GM12878 (cell line): ENCODE results near the gene PLVAP. TPM values are rescaled to one million over a fixed set of nuclear protein-coding genes. Genes with fewer than 3 reads are reported as not detected.

Experiments
- ATAC-seq: fragments of 200-7000 bp; cut with Tn5 transposase; 3 replicates; pipeline ENCODE4 v1.9.1; 2020; ENCODE audit warnings: mild to moderate bottlenecking, moderate library complexity
- BruUV-seq: library from RNA; stranded (reverse); fragments of 400-500 nt; replicated peaks from 2 replicates; lab custom pipeline; 2021; lab: Mats Ljungman, UMichigan
- CTCF ChIA-PET: fragments of 300-600 bp; sonication (Branson Sonifier 250); formaldehyde crosslinking; extraction: SDS; loops from one replicate; lab custom pipeline; 2021; ENCODE audit warnings: inconsistent platforms; lab: Yijun Ruan, JAX
- POLR2A ChIA-PET: fragments of 350-600 bp; formaldehyde crosslinking; extraction: SDS; loops from one replicate; lab custom pipeline; 2021; ENCODE audit warnings: inconsistent platforms; lab: Charles Lee
- RAD21 ChIA-PET: fragments of 300-600 bp; sonication (Branson Sonifier 250); formaldehyde crosslinking; loops from one replicate; lab custom pipeline; 2023; ENCODE audit warnings: antibody characterized with exemption; ENCODE audit not compliant: unreplicated experiment; lab: Charles Lee
- SMC1A ChIA-PET: fragments of 300-600 bp; sonication (Branson Sonifier 250); formaldehyde crosslinking; loops from one replicate; lab custom pipeline; 2023; ENCODE audit not compliant: unreplicated experiment, uncharacterized antibody; lab: Charles Lee
- DNase-seq: peaks from one replicate; pipeline ENCODE4 v3.0.0-alpha.2; 2011; ENCODE audit warnings: low read depth, low spot score
- FAIRE-seq: peaks from 3 replicates; lab custom pipeline; 2011; peaks lifted over from hg19 to GRCh38; lab: Jason Lieb, UNC
- H2AFZ ChIP-seq: 2 replicates; pipeline ENCODE4 v1.6.0; 2011; ENCODE audit warnings: low read depth, low read length, control low read depth; ENCODE audit not compliant: control insufficient read depth
- H3K27ac ChIP-seq: 2 replicates; pipeline ENCODE4 v1.5.1; 2011; ENCODE audit warnings: control low read depth; ENCODE audit not compliant: control insufficient read depth, insufficient read depth
- H3K27me3 ChIP-seq, 2 experiments: replicated peaks in 1 of 2; 2 replicates each; pipeline versions ENCODE4 v1.6.0 to v1.6.1; 2011; ENCODE audit warnings: low read length in 1 of 2; ENCODE audit not compliant: control insufficient read depth in 2 of 2, insufficient read depth in 2 of 2
- H3K36me3 ChIP-seq, 2 experiments: 2 replicates each; pipeline ENCODE4 v1.5.1; 2011; ENCODE audit warnings: low read length in 1 of 2; ENCODE audit not compliant: control insufficient read depth in 2 of 2, insufficient read depth in 2 of 2
- H3K4me1 ChIP-seq: 2 replicates; pipeline ENCODE4 v1.6.1; 2011; ENCODE audit warnings: mild to moderate bottlenecking, low read length, moderate library complexity, mixed read lengths; ENCODE audit not compliant: control insufficient read depth, insufficient read depth
- H3K4me2 ChIP-seq: 2 replicates; pipeline ENCODE4 v1.6.0; 2011; ENCODE audit warnings: control low read depth; ENCODE audit not compliant: control insufficient read depth, insufficient read depth
- H3K4me3 ChIP-seq: fragments of 200-600 bp; sonication (generic); 2 replicates; pipeline ENCODE4 v1.5.1; 2016
- H3K79me2 ChIP-seq: 2 replicates; pipeline ENCODE4 v1.6.0; 2011; ENCODE audit warnings: low read length; ENCODE audit not compliant: control insufficient read depth, insufficient read depth
- H3K9ac ChIP-seq: 2 replicates; pipeline ENCODE4 v1.8.0; 2011; ENCODE audit warnings: low read length, control low read depth, mixed read lengths; ENCODE audit not compliant: control insufficient read depth, insufficient read depth
- H3K9me3 ChIP-seq: replicated peaks from 3 replicates; pipeline ENCODE4 v1.5.1; 2011; ENCODE audit warnings: mild to moderate bottlenecking, low read length; ENCODE audit not compliant: control insufficient read depth, insufficient read depth
- H4K20me1 ChIP-seq: 2 replicates; pipeline ENCODE4 v1.6.0; 2011; ENCODE audit not compliant: control insufficient read depth, insufficient read depth
- SUZ12 ChIP-seq: fragments of 200-600 bp; sonication (generic); IDR thresholded peaks from one replicate; pipeline ENCODE4 v1.6.1; 2018; ENCODE audit warnings: antibody characterized with exemption, mild to moderate bottlenecking; ENCODE audit not compliant: unreplicated experiment
- TCF3 ChIP-seq: IDR thresholded peaks from 2 replicates; pipeline ENCODE4 v1.6.1; 2012; ENCODE audit warnings: low read depth, mild to moderate bottlenecking, low read length, borderline replicate concordance; ENCODE audit not compliant: insufficient read depth
- ZNF384 ChIP-seq: IDR thresholded peaks from 2 replicates; pipeline ENCODE4 v1.6.1; 2012; ENCODE audit warnings: low read depth, mild to moderate bottlenecking, low read length, improper control_type of control experiment, borderline replicate concordance
- WGBS: methylation state at CpG from one replicate; pipeline ENCODE4 v1.1.6; 2016; ENCODE audit warnings: low lambda C conversion rate; ENCODE audit not compliant: insufficient replicate concordance, insufficient coverage; ENCODE audit errors: missing lambda C conversion rate; 5-methylcytosine and 5-hydroxymethylcytosine counted together
- in situ Hi-C: fragments of 300-500 bp; cut with MboI; formaldehyde crosslinking; loops from 9 replicates; pipeline ENCODE4 v1.14.3; 2018; ENCODE audit warnings: mixed read lengths
- intact Hi-C: fragments of 100-400 bp; cut with micrococcal nuclease; formaldehyde crosslinking; loops from one replicate; pipeline ENCODE4 v1.14.2; 2022; ENCODE audit not compliant: unreplicated experiment
- polyA plus RNA-seq, 11 experiments: library from polyadenylated mRNA; depleted of rRNA in 4 of 11; unstranded in 6 of 11; stranded (reverse) in 5 of 11; fragments of >200 nt; fragmentation: Nextera tagmentation in 4 of 11; fragmentation: Illumina TruSeq in 1 of 11; extraction: Ambion mirVana in 4 of 11; extraction: Trizol in 1 of 11; gene quantifications; 1 replicate in 1 of 11; 2 replicates in 10 of 11; pipeline versions ENCODE4 v1.2.1 to v1.2.3, GENCODE V29; 2011 to 2016; ENCODE audit warnings: inconsistent platforms in 2 of 11, missing spikeins in 2 of 11, low read depth in 1 of 11
- total RNA-seq, 4 experiments: library from RNA; depleted of rRNA in 3 of 4; stranded (reverse); fragments of >200 nt in 3 of 4; fragmentation: Illumina TruSeq in 1 of 4; extraction: Trizol in 1 of 4; gene quantifications; 2 replicates each; pipeline versions ENCODE4 v1.2.1 to v1.2.3, GENCODE V29; 2013 to 2021
- TF ChIP-seq, protein P1 (sequence below): fragments of 450-650 bp; IDR thresholded peaks from 2 replicates; pipeline ENCODE4 v1.6.1; 2016; ENCODE audit warnings: mild to moderate bottlenecking
- TF ChIP-seq, protein P2 (sequence below): fragments of 450-650 bp; IDR thresholded peaks from 2 replicates; pipeline ENCODE4 v1.6.1; 2014; ENCODE audit warnings: mild to moderate bottlenecking

Gene PLVAP
- total and polyA plus RNA-seq, 10 of the 15 experiments (the other 5 are each of a cell fraction or from before 2014, with no cell fraction given) = 0.03 to 0.54 (median 0.06) TPM; not detected in 4

DNA sequence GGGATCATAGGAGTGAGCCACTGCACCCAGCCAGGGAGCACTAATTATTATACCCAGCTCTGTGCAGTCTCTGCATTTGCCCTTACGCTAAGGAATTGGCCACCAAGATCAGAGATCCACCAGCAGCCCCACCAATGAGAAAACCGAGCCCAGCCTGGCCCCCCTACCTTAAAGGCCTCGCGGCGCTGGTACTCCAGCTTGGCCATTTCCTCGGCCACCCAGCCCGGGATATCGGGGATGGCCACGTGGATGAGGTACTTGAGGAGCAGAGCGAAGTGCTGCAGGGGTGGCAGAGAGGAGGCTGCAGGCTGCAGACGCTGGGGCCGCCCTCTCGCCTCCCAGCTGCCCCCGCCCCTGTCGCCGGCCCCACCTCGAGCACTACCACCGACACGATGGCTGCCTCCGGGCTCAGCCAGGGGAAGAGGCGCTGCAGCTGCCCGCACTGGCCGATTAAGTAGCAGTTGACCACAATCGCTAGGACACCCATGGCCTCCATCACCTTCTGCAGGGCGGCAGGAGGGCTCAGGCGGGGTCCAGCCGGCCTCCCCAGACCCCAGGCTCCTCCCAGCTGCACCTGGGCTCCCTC lies 50.0 kb downstream of the PLVAP start:
- H3K9ac ChIP-seq = no peak overlapping the region
- ChIA-PET RAD21 (interaction anchor here (0.8 kb wide), 1 partner anchor 12 kb away, joined by 3 read pairs; no protein-coding TSS in a partner anchor), POLR2A (no interaction called here), SMC1A (no interaction called here), CTCF (no interaction called here)
- no peak overlapping the region for H3K27ac ChIP-seq
- intact Hi-C loops (no loop called here), in situ Hi-C loops (no loop called here)
- TF ChIP-seq SUZ12 (no peak), TCF3 (no peak), ZNF384 (no peak)
- TF ChIP-seq, protein P1, sequence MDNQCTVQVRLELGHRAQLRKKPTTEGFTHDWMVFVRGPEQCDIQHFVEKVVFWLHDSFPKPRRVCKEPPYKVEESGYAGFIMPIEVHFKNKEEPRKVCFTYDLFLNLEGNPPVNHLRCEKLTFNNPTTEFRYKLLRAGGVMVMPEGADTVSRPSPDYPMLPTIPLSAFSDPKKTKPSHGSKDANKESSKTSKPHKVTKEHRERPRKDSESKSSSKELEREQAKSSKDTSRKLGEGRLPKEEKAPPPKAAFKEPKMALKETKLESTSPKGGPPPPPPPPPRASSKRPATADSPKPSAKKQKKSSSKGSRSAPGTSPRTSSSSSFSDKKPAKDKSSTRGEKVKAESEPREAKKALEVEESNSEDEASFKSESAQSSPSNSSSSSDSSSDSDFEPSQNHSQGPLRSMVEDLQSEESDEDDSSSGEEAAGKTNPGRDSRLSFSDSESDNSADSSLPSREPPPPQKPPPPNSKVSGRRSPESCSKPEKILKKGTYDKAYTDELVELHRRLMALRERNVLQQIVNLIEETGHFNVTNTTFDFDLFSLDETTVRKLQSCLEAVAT = no peak
- TF ChIP-seq, protein P2, sequence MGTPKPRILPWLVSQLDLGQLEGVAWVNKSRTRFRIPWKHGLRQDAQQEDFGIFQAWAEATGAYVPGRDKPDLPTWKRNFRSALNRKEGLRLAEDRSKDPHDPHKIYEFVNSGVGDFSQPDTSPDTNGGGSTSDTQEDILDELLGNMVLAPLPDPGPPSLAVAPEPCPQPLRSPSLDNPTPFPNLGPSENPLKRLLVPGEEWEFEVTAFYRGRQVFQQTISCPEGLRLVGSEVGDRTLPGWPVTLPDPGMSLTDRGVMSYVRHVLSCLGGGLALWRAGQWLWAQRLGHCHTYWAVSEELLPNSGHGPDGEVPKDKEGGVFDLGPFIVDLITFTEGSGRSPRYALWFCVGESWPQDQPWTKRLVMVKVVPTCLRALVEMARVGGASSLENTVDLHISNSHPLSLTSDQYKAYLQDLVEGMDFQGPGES = no peak
- BruUV-seq = no TSS peak
- H3K9me3 ChIP-seq = no peaks in the 10 kb centered on the region
- H4K20me1 ChIP-seq = no peaks in the 10 kb centered on the region
- no peak for ATAC-seq
- no peak overlapping the region for H3K4me2 ChIP-seq
- no peak overlapping the region for H2AFZ ChIP-seq
- H3K4me1 ChIP-seq = no peaks in the 10 kb centered on the region
- FAIRE-seq = no peak
- H3K79me2 ChIP-seq = no peaks in the 10 kb centered on the region
- no peaks in the 10 kb centered on the region for H3K36me3 ChIP-seq
- 86% methylated on average over 27 of the region's 27 CpGs for WGBS
- H3K27me3 ChIP-seq = no peaks in the 10 kb centered on the region; a peak in 2 of 4 replicates
- DNase-seq = no peak
- no peak overlapping the region for H3K4me3 ChIP-seq
